Smooth muscle cell (in vitro differentiated cells): ENCODE data around the gene SKP2. TPM values are rescaled to one million over a fixed set of nuclear protein-coding genes. Genes with fewer than 3 reads are reported as not detected.

ENCODE experiments used
- DNase-seq: peaks from one replicate; lab custom pipeline; 2025; ENCODE audit not compliant: unreplicated experiment; lab: John Stamatoyannopoulos, UW
- H2AFZ ChIP-seq: fragments of 200-600 bp; sonication (generic); 2 replicates; pipeline ENCODE4 v1.6.0; 2016; ENCODE audit warnings: antibody characterized with exemption, low read depth, mild to moderate bottlenecking
- H3F3A ChIP-seq: fragments of 200-600 bp; sonication (generic); 2 replicates; pipeline ENCODE4 v1.6.0; 2017; ENCODE audit warnings: antibody characterized with exemption, low read depth
- H3K27ac ChIP-seq: fragments of 200-600 bp; sonication (generic); 2 replicates; pipeline ENCODE4 v1.5.1; 2016; ENCODE audit warnings: low read depth, mild to moderate bottlenecking
- H3K27me3 ChIP-seq: fragments of 200-600 bp; sonication (generic); 2 replicates; pipeline ENCODE4 v1.6.1; 2016; ENCODE audit warnings: low read depth, mild to moderate bottlenecking
- H3K36me3 ChIP-seq: fragments of 200-600 bp; sonication (generic); 2 replicates; pipeline ENCODE4 v1.5.1; 2016; ENCODE audit warnings: low read depth
- H3K4me1 ChIP-seq: fragments of 200-600 bp; sonication (generic); 2 replicates; pipeline ENCODE4 v1.5.1; 2016; ENCODE audit warnings: low read depth
- H3K4me2 ChIP-seq: fragments of 200-600 bp; sonication (generic); 2 replicates; pipeline ENCODE4 v1.6.0; 2016; ENCODE audit warnings: mild to moderate bottlenecking
- H3K4me3 ChIP-seq: fragments of 200-600 bp; sonication (generic); 2 replicates; pipeline ENCODE4 v1.5.1; 2016; ENCODE audit warnings: mild to moderate bottlenecking
- H3K79me2 ChIP-seq: fragments of 200-600 bp; sonication (generic); 2 replicates; pipeline ENCODE4 v1.6.0; 2016; ENCODE audit warnings: low read depth, mild to moderate bottlenecking
- H3K9ac ChIP-seq: fragments of 200-600 bp; sonication (generic); 2 replicates; pipeline ENCODE4 v1.6.0; 2016; ENCODE audit warnings: low read depth
- H3K9me3 ChIP-seq: fragments of 200-600 bp; sonication (generic); replicated peaks from 2 replicates; pipeline ENCODE4 v1.5.1; 2016; ENCODE audit warnings: low read depth
- H4K20me1 ChIP-seq: fragments of 200-600 bp; sonication (generic); 2 replicates; pipeline ENCODE4 v1.6.0; 2016; ENCODE audit warnings: low read depth
- WGBS: methylation state at CpG from one replicate; pipeline ENCODE4 v1.1.7; 2016; ENCODE audit warnings: low lambda C conversion rate; 5-methylcytosine and 5-hydroxymethylcytosine counted together
- polyA plus RNA-seq: library from polyadenylated mRNA; unstranded; fragments of >200 nt; fragmentation: Nextera tagmentation; extraction: Ambion mirVana; gene quantifications from 2 replicates; pipeline ENCODE4 v1.2.1, GENCODE V29; 2016
- total RNA-seq: library from RNA; depleted of rRNA; stranded (reverse); fragments of >200 nt; gene quantifications from 2 replicates; pipeline ENCODE4 v1.2.3, GENCODE V29; 2014
- TF ChIP-seq, protein P1 (sequence below): fragments of 200-600 bp; sonication (generic); IDR thresholded peaks from 2 replicates; pipeline ENCODE4 v1.5.1; 2017; ENCODE audit warnings: borderline replicate concordance, mild to moderate bottlenecking, antibody characterized with exemption; ENCODE audit not compliant: insufficient read depth, poor library complexity, severe bottlenecking

SKP2 gene
- total and polyA plus RNA-seq, 2 experiments from 2014 or later = 38.8 to 53.8 TPM

DNA sequence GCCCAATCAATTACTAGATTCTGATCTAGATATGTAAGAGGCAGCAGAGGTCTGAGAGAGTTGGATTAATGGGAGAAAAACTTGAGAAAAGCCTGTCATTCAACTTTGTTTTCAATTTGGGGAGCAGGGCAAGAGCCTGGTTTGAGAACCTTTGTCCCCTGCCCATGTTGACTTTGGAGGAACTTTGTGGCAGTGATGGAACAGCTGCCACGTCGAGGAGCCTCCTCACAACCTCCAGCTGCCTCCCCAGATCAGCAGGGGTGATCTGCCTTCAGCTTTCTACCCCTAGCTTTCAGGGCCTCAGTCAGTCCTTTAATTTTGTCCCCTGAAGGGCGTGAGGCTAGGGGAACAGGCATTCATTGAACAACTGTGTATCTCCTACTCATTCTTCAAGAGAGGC lies 8.7 kb downstream of the SKP2 start:
- H3K36me3 ChIP-seq = peaks cover 7% of the 10 kb centered on the region
- H3K27ac ChIP-seq = no peak overlapping the region
- WGBS = 100% methylated on average over 3 of the region's 3 CpGs
- TF ChIP-seq, protein P1, sequence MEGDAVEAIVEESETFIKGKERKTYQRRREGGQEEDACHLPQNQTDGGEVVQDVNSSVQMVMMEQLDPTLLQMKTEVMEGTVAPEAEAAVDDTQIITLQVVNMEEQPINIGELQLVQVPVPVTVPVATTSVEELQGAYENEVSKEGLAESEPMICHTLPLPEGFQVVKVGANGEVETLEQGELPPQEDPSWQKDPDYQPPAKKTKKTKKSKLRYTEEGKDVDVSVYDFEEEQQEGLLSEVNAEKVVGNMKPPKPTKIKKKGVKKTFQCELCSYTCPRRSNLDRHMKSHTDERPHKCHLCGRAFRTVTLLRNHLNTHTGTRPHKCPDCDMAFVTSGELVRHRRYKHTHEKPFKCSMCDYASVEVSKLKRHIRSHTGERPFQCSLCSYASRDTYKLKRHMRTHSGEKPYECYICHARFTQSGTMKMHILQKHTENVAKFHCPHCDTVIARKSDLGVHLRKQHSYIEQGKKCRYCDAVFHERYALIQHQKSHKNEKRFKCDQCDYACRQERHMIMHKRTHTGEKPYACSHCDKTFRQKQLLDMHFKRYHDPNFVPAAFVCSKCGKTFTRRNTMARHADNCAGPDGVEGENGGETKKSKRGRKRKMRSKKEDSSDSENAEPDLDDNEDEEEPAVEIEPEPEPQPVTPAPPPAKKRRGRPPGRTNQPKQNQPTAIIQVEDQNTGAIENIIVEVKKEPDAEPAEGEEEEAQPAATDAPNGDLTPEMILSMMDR = no peak
- H3F3A ChIP-seq = peaks cover 22% of the 10 kb centered on the region
- H3K4me2 ChIP-seq = no peak overlapping the region
- no peak overlapping the region for H2AFZ ChIP-seq
- H3K4me3 ChIP-seq = no peak overlapping the region
- H3K9ac ChIP-seq = no peak overlapping the region
- H3K9me3 ChIP-seq = no peaks in the 10 kb centered on the region
- peaks cover 24% of the 10 kb centered on the region for H3K4me1 ChIP-seq
- H4K20me1 ChIP-seq = peaks cover 50% of the 10 kb centered on the region
- no peak for DNase-seq
- no peaks in the 10 kb centered on the region for H3K27me3 ChIP-seq
- H3K79me2 ChIP-seq = peaks cover 56% of the 10 kb centered on the region

- H3K9me3 ChIP-seq = no peaks in the 10 kb centered on the region
- H4K20me1 ChIP-seq = peaks cover 50% of the 10 kb centered on the region
- H3K36me3 ChIP-seq = peaks cover 11% of the 10 kb centered on the region
- no peak overlapping the region for H3K9ac ChIP-seq
- WGBS = 71% methylated on average over 4 of the region's 4 CpGs
- H3K4me3 ChIP-seq = no peak overlapping the region
- no peak overlapping the region for H2AFZ ChIP-seq
- no peak overlapping the region for H3K4me2 ChIP-seq
- peaks cover 63% of the 10 kb centered on the region for H3K79me2 ChIP-seq
- peak overlapping the region; percentile 51 for H3K27ac ChIP-seq
- H3K27me3 ChIP-seq = no peaks in the 10 kb centered on the region
- TF ChIP-seq, protein P1 = no peak
- peaks cover 16% of the 10 kb centered on the region for H3F3A ChIP-seq
- peaks cover 23% of the 10 kb centered on the region for H3K4me1 ChIP-seq
- DNase-seq = no peak
Observed at GRCh38 chr5:36161361-36161760, 9.4 kb downstream of the SKP2 start.

DNA sequence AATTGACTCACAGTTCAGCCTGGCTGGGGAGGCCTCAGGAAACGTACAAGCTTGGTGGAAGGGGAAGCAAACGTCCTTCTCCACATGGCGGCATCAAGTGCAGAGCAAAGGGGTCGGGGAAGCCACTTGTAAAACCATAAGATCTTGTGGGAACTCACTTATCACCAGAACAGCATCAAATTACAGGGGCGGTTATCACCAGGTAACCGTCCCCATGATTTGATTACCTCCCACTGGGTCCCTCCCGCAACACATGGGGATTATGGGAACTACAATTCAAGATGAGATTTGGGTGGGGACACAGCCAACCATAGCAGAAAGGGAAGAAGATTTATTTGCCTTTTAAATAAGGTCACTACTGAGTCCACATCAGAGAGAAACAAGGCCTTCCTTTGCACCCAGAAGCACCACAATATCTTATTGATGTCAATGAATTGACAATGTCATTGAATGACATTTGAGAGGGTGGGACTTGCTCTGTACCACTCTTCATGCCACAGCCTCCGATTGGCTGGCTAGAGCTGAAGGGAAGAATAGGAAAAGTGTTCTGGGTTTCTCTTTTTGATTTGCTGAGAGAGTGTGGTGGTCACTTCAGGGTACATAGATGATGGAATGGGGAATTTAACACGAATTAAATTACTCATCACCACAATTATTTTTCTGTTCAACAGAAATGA lies 11.0 kb downstream of the SKP2 start:
- TF ChIP-seq, protein P1 = no peak
- Histone ChIP-seq H3K36me3 (peaks cover 17% of the 10 kb centered on the region), H3K4me1 (peaks cover 9% of the 10 kb centered on the region), H4K20me1 (peaks cover 50% of the 10 kb centered on the region), H3K27ac (no peak overlapping the region), H3K9ac (no peak overlapping the region), H3K9me3 (no peaks in the 10 kb centered on the region), H3K4me3 (no peak overlapping the region), H2AFZ (no peak overlapping the region), H3K4me2 (no peak overlapping the region), H3F3A (peaks cover under 1% of the 10 kb centered on the region), H3K27me3 (no peaks in the 10 kb centered on the region), H3K79me2 (peaks cover 63% of the 10 kb centered on the region)
- WGBS = 90% methylated on average over 9 of the region's 9 CpGs
- DNase-seq = no peak

GRCh38 chr5:36164461-36164860 lies 12.6 kb downstream of the SKP2 start:
- no peaks in the 10 kb centered on the region for H3K9me3 ChIP-seq
- no peaks in the 10 kb centered on the region for H3K27me3 ChIP-seq
- peaks cover 39% of the 10 kb centered on the region for H4K20me1 ChIP-seq
- no peak overlapping the region for H2AFZ ChIP-seq
- no peak overlapping the region for H3K4me2 ChIP-seq
- H3K4me3 ChIP-seq = no peak overlapping the region
- no peak overlapping the region for H3K27ac ChIP-seq
- WGBS = 94% methylated on average over 4 of the region's 4 CpGs
- no peak overlapping the region for H3K9ac ChIP-seq
- H3K79me2 ChIP-seq = peaks cover 56% of the 10 kb centered on the region
- H3K36me3 ChIP-seq = peaks cover 17% of the 10 kb centered on the region
- TF ChIP-seq, protein P1 = no peak
- H3F3A ChIP-seq = no peaks in the 10 kb centered on the region
- DNase-seq = no peak
- H3K4me1 ChIP-seq = no peaks in the 10 kb centered on the region
